Epithelial cell of esophagus (primary cell): ENCODE data around the gene TSPAN18.

Experiments used
- DNase-seq: peaks from one replicate; pipeline ENCODE4 v3.0.0; 2010; ENCODE audit warnings: low read depth
- H3K4me3 ChIP-seq: 2 replicates; pipeline ENCODE4 v1.5.1; 2011; ENCODE audit warnings: mild to moderate bottlenecking, low read length, control low read depth
- TF ChIP-seq, protein P1 (sequence below): IDR thresholded peaks from 2 replicates; pipeline ENCODE4 v1.5.1; 2011; ENCODE audit warnings: low read depth, mild to moderate bottlenecking, low read length, control low read depth, inconsistent platforms; ENCODE audit not compliant: insufficient read depth; ENCODE audit errors: missing control alignments

TSPAN18 gene

DNA sequence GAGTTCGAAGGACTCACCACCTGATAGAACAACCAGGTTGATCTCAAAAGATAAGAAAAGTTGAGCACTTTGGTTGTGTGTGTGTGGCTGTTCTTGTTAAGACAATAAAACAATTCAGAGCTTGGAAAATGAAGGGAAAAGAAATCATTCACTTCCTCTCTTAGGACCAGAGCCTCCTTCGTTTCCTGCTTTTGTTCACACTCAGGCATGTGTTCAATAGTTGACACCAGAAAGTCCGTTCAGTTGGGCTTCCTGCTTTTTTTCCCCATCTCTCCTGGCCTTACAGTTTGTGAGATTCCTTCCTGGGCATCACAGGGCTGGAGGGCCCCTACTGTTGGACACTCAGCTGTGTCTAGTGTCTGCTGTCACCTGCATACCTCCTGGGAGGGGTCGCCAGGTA is 48.0 kb downstream of the TSPAN18 start:
- no peak overlapping the region for H3K4me3 ChIP-seq
- no peak for DNase-seq

DNA sequence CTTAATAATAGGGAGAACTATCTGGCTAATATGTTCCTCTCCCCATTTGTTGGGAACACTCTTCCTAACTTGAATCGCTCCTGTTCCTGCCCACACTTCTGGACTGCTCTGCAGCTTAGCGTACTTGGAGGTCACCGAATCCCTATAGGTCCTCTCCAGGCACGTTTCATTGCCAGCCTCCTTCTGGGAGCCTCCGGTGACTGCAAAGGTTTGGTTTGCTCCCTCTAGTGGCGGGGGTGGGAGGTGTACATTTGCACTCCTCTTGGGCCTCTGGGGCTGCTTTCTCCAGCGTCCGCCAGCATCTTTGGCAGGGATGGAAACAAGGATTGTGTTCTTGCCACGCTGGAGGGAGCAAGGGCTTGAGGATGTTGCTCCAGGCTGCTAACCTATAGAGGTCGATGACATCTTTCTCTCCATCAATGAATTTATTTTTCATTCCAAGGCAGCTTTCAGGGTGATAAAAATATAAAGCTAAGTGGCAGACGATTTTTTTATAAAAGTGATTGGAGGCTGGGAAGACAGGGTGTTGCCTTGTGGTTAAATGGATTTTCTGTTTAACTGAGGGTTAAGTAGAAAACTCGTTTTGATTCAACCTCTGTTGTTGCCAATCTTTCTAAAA is 48.7 kb downstream of the TSPAN18 start:
- no peak overlapping the region for H3K4me3 ChIP-seq
- peak; percentile 63 for DNase-seq
- TF ChIP-seq, protein P1, sequence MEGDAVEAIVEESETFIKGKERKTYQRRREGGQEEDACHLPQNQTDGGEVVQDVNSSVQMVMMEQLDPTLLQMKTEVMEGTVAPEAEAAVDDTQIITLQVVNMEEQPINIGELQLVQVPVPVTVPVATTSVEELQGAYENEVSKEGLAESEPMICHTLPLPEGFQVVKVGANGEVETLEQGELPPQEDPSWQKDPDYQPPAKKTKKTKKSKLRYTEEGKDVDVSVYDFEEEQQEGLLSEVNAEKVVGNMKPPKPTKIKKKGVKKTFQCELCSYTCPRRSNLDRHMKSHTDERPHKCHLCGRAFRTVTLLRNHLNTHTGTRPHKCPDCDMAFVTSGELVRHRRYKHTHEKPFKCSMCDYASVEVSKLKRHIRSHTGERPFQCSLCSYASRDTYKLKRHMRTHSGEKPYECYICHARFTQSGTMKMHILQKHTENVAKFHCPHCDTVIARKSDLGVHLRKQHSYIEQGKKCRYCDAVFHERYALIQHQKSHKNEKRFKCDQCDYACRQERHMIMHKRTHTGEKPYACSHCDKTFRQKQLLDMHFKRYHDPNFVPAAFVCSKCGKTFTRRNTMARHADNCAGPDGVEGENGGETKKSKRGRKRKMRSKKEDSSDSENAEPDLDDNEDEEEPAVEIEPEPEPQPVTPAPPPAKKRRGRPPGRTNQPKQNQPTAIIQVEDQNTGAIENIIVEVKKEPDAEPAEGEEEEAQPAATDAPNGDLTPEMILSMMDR: peak; percentile 82

More for the DNA sequence above, 48.0 kb downstream of the TSPAN18 start:
- TF ChIP-seq, protein P1: no peak

DNA sequence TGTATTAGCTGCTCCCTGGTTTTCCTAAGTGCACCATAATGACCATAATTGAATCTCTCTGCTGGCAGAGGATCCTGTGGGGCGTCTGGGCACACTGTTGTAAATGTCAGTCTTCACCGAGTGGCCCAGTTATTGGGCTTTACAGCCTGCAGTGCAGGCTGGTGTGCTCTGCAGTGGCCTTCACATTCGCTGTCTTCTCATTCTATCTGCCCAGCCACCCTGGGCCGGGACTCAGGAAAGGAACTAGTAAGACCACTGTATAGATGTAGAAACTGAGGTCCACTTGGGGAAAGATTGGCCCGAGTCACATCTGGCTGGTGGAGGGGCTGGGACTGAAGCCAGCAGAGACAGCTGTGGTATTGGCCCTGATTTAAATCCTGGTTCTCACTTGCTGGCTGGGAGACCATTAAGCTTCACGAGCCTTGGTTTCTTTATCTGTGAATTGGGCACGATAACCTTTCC is 49.3 kb downstream of the TSPAN18 start:
- DNase-seq: no peak
- H3K4me3 ChIP-seq: no peak overlapping the region
- TF ChIP-seq, protein P1: no peak

DNA sequence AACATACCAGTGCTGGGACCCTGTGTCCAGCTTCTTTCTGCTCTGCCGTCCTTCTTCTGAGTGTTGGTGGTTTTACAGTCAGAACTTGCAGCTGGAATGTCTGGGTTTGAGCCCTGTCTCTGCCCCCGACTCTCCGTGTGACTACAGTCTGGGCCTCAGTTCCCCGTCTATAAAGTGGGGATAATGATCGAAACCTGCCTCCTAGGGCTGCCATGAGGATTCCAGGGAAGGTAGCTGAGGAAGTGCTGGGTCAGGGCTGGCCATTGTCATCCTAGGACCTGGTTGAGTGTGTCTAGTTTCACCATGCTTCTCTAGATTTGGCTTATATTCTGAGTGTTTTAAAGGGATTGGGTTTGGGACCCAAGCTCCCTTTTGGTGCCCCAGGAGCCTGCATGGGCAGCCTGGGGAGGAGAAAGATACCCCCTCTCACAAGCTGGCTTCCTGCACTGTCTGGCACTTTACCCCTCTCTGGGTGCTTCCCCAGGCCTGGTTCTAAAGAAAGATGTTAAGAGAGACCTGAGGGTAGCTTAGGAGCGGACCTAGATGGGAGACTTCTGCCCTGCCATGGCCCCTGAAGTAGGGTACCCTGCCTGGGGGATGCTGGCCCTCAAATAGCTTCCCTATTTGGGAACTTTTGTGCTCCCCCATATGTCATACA is 49.9 kb downstream of the TSPAN18 start:
- DNase-seq: no peak
- TF ChIP-seq, protein P1: no peak
- H3K4me3 ChIP-seq: no peak overlapping the region

DNA sequence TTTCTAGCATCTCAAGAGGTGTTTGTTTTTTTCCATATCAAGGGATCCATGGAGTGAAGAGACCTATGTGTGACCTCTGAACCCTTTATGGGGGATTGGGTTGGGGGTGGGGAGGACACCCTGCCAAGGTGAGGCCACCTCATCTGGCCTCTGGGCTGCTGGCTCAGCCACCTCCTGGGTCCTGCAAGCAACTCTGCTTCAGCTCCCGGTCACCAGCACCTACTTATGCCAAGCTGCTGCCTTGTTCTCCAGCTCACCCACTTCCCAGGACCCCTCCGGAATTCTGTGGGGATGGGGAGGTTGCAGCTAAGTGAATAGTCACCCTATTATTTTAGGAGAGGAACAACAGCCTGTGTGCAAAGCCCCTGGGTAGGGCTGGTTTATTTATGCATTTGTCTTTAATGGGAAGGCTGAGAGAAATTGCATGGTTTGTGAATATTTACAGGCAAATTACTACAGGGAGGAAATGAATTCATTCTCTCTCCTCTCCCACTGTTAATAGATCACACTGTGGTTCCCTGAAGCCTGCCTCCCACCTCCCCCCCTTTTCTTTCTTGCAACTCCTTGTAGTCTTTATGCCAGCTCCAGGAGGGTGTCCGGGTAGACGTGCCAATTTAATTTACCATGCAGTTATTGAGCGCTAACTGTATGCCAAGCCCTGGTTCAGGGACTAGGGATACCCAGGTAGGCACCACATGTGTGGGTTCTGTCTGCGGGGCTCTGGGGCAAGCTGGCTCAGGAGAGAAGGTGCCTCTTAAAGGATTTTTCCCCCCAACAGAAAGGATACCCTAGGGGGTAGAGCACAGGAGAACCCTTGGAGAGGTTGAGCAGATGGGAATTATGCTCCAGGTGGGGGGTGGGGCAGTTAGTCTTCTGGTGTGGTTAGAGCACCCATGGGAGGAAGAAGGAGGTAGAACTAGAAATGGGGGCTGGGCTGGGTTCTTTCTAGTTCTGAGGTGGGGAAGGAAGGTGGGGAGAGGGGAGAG is 50.7 kb downstream of the TSPAN18 start:
- H3K4me3 ChIP-seq: no peak overlapping the region
- DNase-seq: no peak
- TF ChIP-seq, protein P1: no peak

DNA sequence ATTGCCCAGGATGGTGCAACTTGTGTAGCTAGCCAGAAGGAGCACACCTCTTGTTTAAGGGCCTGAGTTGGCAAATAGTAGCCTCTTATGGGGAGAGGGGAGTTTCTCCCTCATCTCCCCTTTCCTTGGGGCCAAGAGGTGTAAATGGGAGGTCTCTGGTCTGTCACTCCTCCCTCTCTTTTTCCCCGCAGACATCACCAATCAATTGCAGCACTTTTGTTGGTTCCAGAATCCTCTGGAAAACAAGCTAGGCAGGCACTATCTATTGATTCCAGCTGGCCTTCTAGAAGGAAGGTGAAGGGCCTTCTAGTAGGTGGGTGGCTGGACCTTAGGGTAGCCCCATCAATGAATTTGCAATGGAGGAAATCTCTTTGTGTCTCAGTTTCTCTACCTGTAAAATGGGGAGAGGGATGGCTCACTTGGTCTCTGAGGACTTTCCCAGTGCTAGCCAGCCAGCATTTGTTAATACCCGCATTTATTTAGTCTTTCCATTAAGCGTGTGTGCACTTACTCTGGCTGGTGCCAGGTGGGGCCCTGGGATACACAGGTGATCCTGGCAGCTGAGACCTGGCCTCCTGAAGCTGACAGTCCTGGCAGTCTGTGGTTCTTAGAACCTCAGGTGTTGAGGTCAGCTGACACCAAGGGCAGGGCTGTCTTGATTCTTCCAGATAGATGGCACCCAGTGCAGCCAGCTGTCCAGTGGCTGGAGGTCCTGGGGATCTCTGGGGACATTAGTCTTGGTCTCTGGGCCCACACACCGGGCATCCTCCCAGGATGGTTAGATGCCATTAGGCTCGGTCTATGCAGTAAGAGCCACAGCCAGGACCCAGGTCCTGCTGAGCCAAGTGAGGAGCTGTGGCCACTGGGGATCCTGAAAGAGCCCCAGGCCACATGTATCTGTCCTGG is 51.7 kb downstream of the TSPAN18 start:
- DNase-seq: no peak
- TF ChIP-seq, protein P1: no peak

More for the DNA sequence above, 51.7 kb downstream of the TSPAN18 start:
- no peak overlapping the region for H3K4me3 ChIP-seq
